HG03025 (cell line): ENCODE data around the gene ATP5PF.
"Not testable (repeated sequence)": the region's sequence is repeated elsewhere in the genome, so short reads cannot be mapped to it uniquely, and the experiment has no call there.

Experiments used
- ATAC-seq: cut with Tn5 transposase; IDR thresholded peaks from one replicate; pipeline ENCODE4 v1.9.1; 2021; ENCODE audit warnings: mild to moderate bottlenecking, moderate library complexity; ENCODE audit not compliant: unreplicated experiment, low FRiP score

ATP5PF gene, protein sequence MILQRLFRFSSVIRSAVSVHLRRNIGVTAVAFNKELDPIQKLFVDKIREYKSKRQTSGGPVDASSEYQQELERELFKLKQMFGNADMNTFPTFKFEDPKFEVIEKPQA

DNA sequence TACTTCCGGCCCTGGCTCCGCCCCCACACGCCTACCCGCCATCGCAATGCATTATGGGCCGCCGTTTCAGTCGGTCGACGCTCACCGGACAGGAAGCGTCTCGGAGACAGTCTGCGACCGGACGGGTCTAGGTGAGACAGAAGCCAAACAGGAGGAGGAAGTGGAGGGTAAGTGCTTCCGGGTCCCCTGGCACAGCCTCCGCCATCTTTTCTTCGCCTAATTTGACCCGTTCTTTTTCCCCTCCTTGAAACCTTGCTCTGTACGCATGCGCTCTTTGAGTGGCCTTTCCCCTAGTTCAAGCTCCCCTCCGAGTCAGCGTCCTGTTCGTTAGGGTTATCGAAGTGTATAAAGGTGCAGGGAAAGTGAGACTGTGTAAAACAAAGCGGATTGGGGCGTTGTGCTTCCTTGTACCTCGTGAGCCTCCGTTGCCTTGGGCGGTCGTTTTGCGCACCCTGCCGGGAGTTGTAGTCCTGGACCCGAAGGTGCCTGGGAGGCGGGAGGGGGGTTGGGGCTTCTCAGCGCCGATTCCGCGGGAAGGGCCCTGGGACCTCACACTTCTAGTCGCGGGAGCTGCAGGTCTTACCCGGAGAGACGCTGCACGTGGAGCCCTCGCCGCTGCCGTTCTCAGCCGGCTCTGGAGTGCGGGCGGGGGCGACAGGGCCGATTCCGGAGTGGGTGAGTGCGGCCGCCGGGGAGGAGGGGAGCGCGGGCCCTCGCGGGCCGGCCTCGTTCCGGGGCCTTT, at the start of gene ATP5PF, which contains the start of gene GABPA:
ATP5PF (minus strand) TSS at position 1 of the 742 bp plus-strand sequence. CDS start 5,110 bp downstream, outside the sequence.
GABPA (plus strand) TSS at position 69 of the 742 bp plus-strand sequence. CDS start 6,627 bp downstream, outside the sequence.
- peak; percentile 90 for ATAC-seq

DNA sequence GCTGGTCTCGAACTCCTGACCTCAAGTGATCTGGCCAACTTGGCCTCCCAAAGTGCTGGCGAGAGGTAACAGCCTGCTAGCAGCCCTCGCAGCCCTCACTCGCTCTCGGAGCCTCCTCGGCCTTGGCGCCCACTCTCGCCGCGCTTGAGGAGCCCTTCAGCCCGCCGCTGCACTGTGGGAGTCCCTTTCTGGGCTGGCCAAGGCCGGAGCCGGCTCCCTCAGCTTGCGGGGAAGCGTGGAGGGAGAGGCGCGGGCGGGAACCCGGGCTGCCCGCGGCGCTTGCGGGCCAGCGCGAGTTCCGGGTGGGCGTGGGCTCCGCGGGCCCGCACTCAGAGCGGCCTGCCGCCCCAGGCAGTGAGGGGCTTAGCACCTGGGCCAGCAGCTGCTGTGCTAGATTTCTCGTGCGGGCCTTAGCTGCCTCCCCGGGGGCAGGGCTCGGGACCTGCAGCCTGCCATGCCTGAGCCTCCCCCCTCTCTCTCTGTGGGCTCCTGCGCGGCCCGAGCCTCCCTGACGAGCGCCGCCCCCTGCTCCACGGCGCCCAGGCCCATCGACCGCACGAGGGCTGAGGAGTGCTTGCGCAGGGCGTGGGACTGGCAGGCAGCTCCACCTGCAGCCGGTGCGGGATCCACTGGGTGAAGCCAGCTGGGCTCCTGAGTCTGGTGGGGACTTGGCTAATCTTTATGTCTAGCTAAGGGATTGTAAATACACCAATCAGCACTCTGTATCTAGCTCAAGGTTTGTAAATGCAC, 43.6 kb upstream of the ATP5PF start:
- not testable (repeated sequence) for ATAC-seq

DNA sequence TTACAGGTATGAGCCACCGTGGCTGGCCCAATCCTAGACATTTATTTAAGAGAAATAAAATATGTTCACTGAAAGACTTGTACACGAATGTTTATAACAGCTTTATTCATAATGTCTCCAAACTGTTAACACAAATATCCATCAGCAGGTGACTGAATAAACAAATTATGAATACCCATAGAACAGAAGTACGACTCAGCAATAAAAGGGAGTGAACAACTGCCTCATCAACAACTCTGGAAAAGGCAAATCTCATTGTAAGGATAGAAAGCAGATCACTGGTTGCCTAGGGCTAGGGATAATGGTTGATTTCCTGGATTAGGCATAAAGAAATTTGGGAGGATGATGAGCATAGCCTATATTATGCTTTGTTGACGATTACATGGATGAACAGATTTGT, 41.7 kb upstream of the ATP5PF start:
- no peak for ATAC-seq

DNA sequence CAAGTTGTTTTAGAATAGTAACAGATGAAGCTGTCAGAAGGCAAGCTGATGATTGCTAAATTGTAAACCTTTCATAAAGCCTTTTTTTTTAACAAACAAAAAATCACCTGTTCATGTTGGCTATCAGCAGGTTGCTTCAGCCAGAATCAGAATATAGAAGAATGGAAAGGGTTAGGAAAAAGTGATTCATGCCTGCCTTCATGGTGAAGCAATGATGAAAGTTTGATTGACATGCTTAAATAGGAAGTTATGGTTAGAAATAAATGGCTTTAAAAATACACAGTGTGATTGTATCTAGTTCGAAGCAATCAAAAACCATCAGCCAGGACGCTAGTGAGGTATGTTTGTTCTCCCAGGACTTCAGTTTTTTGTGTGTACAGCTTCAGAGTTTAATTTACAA, 38.0 kb upstream of the ATP5PF start:
- no peak for ATAC-seq

- no peak for ATAC-seq
These were observed 33.2 kb upstream of the ATP5PF start for GRCh38 chr21:25767921-25768320.

DNA sequence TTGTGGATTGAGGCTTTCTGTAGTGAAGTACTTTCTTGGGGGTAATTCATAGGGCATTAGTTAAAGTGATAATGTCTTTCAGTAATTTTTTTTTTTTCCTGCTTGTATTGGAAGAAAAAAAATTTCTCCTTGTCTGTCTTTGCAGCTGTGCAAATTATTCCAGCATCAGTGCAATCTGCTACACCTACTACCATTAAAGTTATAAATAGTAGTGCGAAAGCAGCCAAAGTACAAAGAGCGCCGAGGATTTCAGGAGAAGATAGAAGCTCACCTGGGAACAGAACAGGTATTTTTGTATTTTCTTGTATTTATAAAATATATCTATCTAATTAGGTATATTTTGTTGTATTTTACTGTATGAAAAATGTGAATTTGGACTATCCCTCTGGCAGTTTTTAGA, 29.4 kb upstream of the ATP5PF start:
- no peak for ATAC-seq

- no peak for ATAC-seq
These were observed 26.0 kb upstream of the ATP5PF start for GRCh38 chr21:25760677-25761076.

GRCh38 chr21:25760061-25760460, 25.4 kb upstream of the ATP5PF start:
- no peak for ATAC-seq

GRCh38 chr21:25759573-25759972, 24.9 kb upstream of the ATP5PF start:
- no peak for ATAC-seq

DNA sequence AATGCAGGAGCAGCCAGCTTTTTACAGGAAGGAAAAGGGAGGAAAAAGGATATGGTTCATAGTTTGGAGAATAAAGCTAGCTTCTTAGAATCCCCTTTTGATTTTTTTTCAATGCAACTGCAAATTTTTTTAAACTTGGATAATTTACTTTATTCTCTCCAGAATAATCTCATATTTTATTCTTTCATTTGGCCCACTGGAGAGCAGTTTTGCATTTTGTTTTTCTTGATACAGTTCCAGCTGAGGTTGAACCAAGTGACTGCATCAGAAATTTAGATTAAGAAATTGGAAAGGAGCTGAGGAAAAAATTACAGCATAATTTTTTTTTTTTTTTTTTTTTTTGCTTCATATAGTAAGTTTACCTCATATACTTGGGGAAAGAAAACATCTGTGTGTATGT, 22.8 kb upstream of the ATP5PF start:
- ATAC-seq = no peak

DNA sequence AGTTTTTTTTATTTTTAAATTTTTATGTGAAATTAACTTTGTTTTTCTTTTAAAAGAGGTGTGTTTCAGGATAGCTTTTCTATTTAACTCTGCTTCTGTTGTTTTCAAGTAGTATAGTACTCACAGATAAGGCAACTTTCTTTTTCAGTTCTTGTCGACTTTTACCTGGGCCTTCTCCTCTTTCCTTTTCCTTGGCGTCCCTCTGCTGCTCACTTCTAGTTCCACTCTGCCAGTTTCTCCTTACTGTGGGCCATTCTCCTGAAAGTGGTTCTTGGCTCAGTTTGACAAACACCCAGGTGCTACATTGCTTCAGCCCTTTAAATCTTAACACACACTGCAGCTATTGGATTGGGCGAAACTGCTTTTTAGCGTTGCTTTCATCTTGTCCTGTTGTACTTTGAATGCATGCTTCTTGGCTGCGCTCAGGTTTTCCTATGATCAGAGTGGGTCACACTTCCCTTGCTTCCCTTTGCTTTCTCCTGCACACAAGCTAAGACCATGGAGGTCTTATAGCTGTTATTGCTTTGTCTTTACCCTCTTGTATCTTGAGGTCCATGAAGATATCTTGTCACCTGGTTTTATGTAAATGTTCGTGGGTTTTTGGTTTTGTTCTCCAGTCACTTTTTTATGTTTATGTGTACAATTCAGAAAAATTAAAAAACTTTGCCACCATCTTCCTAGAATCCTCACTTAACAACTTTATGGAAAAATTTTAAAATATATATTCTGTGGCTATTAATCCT, 21.7 kb upstream of the ATP5PF start:
- ATAC-seq = no peak

GRCh38 chr21:25752416-25752815, 17.7 kb upstream of the ATP5PF start:
- ATAC-seq = no peak

DNA sequence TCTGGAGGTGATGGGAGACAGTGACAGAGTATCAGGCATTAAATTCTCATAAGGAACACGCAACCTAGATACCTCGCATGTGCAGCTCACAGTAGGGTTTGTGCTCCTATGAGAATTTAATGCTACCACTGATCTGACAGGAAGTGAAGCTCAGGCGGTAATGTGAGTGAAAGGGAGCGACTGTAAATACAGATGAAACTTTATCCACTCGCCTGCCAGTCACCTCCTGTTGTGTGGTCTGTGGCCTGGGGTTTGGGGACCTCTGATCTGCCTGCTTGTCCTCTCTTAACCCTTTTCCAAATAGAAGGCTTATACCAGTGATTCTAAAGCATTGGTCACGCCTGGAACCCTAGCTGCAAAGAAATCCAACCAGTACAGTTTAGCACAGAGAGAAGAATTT, 15.4 kb upstream of the ATP5PF start:
- ATAC-seq = no peak

- ATAC-seq = no peak
These were observed 10.2 kb upstream of the ATP5PF start for GRCh38 chr21:25744854-25745253.

GRCh38 chr21:25742900-25743299, 8.2 kb upstream of the ATP5PF start:
- ATAC-seq = no peak

- no peak for ATAC-seq
These were observed 2.7 kb upstream of the ATP5PF start for GRCh38 chr21:25737421-25737820.

DNA sequence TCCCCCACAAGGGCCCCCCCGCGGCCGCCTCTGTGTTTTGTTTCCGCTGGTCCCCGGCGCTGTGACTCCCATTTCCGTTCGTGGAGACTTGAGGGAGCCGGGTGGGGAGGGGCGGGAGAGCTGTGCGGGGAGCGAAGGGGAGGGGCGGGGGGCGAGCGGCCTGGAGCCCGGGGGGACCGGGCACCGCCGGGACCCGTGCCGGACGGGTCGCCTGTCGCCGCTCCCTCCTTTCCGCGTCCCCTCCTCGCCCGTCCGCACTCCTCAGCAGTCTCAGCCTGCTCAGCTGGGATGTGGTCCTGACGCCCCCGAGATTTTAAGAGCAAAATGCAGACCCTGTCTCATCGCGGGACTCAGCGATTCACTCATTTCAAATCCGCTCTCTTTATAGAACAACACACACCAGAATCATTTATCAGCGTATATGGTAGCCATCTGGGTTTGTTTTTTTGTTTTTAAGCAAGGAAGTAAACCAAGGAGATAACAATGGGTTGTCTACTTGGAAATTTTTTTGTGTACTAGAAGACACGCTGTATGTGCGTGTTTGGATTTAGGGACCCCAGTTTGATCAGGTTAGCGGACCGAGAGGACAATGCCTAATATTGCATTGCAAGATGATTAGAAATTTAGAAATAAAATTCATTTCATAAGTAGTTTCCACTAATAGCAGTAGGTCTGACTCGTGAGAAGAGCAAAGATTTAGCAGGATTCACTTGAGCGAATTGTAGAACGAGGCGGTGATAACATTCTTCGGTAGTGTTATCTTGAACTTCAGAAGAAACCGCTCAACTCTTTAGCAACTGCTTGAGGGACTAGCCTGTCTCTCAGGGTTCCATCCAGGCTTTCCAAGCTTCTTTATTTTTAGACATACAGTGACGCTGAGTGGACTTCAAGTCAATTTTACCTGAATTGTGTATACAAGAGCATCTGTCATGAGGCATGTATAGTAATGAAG, 1.2 kb upstream of the ATP5PF start:
- ATAC-seq = peak; percentile 14

- no peak for ATAC-seq
These were observed 125 bp downstream of the ATP5PF start for GRCh38 chr21:25734654-25734903.

DNA sequence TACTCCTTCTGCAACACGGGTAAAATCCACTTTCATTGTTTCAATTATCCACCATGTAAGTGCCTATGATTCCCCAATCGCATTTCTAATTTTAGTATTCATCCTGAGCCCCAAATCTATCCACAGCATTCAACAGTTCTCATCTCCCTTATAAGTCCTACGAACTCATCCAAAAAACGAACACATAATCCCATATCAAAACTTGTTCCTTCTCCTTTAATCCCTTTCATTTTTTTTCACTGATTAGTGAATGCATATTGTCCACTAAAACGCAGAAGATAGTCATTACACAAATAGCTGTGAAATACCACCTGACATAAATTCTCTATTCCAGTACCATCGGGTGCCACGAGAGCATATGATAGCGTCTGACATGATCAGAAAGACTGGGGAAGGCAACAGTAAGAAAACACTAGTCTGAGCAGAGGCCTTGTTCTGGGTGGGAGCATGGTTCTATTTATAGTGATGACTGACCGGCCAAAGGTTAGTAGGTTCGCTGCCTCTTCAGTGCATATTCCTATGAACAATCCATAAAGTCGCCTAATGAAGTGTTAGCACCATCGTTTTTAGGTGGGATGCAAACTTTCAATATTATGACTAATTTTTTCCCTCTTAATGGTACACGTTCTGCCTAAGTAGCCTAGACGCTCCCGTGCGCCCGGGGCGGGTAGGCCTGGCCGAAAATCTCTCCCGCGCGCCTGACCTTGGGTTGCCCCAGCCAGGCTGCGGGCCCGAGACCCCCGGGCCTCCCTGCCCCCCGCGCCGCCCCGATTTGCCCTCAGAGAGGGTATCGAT, 648 bp downstream of the ATP5PF start:
- peak; percentile 4 for ATAC-seq
